Neural cell (in vitro differentiated cells): ENCODE data around the gene INPP5A. TPM values are rescaled to one million over a fixed set of nuclear protein-coding genes. Genes with fewer than 3 reads are reported as not detected.

ENCODE experiments used
- H2AFZ ChIP-seq: fragments of 200-600, 300-800 bp; sonication (generic), shearing (Covaris generic); 2 replicates; pipeline ENCODE4 v1.6.0; 2014; ENCODE audit warnings: low read depth, mild to moderate bottlenecking, antibody characterized with exemption, low read length, moderate library complexity
- H3F3A ChIP-seq: fragments of 200-600 bp; shearing (Covaris generic); 2 replicates; pipeline ENCODE4 v1.6.1; 2016; ENCODE audit warnings: mild to moderate bottlenecking, moderate library complexity, mixed read lengths, antibody characterized with exemption, low read length; ENCODE audit not compliant: insufficient read depth, poor library complexity, severe bottlenecking
- H3K27ac ChIP-seq: fragments of 200-600, 300-800 bp; sonication (generic), shearing (Covaris generic); 2 replicates; pipeline ENCODE4 v1.5.1; 2014; ENCODE audit warnings: mild to moderate bottlenecking, low read length, moderate library complexity
- H3K27me3 ChIP-seq: fragments of 300-800, 200-600 bp; sonication (generic), shearing (Covaris generic); 2 replicates; pipeline ENCODE4 v1.6.0; 2014; ENCODE audit warnings: mild to moderate bottlenecking, low read depth, low read length, moderate library complexity; ENCODE audit not compliant: insufficient read depth
- H3K36me3 ChIP-seq: fragments of 300-800, 200-600 bp; sonication (generic), shearing (Covaris generic); 2 replicates; pipeline ENCODE4 v1.5.1; 2014; ENCODE audit warnings: mild to moderate bottlenecking, antibody characterized with exemption, low read length, moderate library complexity; ENCODE audit not compliant: insufficient read depth
- H3K4me2 ChIP-seq: fragments of 300-800, 200-600 bp; sonication (generic), shearing (Covaris generic); 2 replicates; pipeline ENCODE4 v1.6.0; 2014; ENCODE audit warnings: mild to moderate bottlenecking, low read length
- H3K4me3 ChIP-seq: fragments of 300-800, 200-600 bp; sonication (generic), shearing (Covaris generic); 2 replicates; pipeline ENCODE4 v1.5.1; 2014; ENCODE audit warnings: mild to moderate bottlenecking, low read length, moderate library complexity
- H3K79me2 ChIP-seq: fragments of 200-600 bp; shearing (Covaris generic); replicated peaks from 2 replicates; pipeline ENCODE4 v1.6.0; 2014; ENCODE audit warnings: mild to moderate bottlenecking, low read length, moderate library complexity; ENCODE audit not compliant: insufficient read depth
- H3K9ac ChIP-seq: fragments of 300-800, 200-600 bp; sonication (generic), shearing (Covaris generic); 2 replicates; pipeline ENCODE4 v1.6.1; 2016; ENCODE audit warnings: mild to moderate bottlenecking, low read length, mixed read lengths
- H3K9me2 ChIP-seq: fragments of 200-600 bp; shearing (Covaris generic); 2 replicates; pipeline ENCODE4 v1.6.1; 2016; ENCODE audit warnings: mild to moderate bottlenecking, low read length, mixed read lengths; ENCODE audit not compliant: insufficient read depth
- H3K9me3 ChIP-seq: fragments of 200-600, 300-800 bp; sonication (generic), shearing (Covaris generic); 2 replicates; pipeline ENCODE4 v1.6.1; 2016; ENCODE audit warnings: mild to moderate bottlenecking, mixed run types, low read length, moderate library complexity, mixed read lengths
- H4K20me1 ChIP-seq: fragments of 200-600 bp; shearing (Covaris generic); 2 replicates; pipeline ENCODE4 v1.6.1; 2016; ENCODE audit warnings: mild to moderate bottlenecking, mixed run types; ENCODE audit not compliant: insufficient read depth
- EP300 ChIP-seq: fragments of 450-650 bp; conservative IDR thresholded peaks from 2 replicates; pipeline ENCODE4 v1.6.1; 2014; ENCODE audit warnings: antibody characterized with exemption, mild to moderate bottlenecking, moderate library complexity; ENCODE audit not compliant: poor library complexity, severe bottlenecking
- EZH2 ChIP-seq: fragments of 200-600, 300-800 bp; shearing (Covaris generic), sonication (generic); IDR thresholded peaks from 2 replicates; pipeline ENCODE4 v1.6.1; 2014; ENCODE audit warnings: antibody characterized with exemption, low read length, borderline replicate concordance, mild to moderate bottlenecking; ENCODE audit not compliant: insufficient read depth, poor library complexity, severe bottlenecking
- MXI1 ChIP-seq: fragments of 450-650 bp; conservative IDR thresholded peaks from 2 replicates; pipeline ENCODE4 v1.6.1; 2014; ENCODE audit warnings: antibody characterized with exemption, mild to moderate bottlenecking; ENCODE audit not compliant: poor library complexity, severe bottlenecking
- POLR2AphosphoS5 ChIP-seq: IDR thresholded peaks from 2 replicates; pipeline ENCODE4 v1.6.1; 2012
- RAD21 ChIP-seq: fragments of 450-650 bp; conservative IDR thresholded peaks from 2 replicates; pipeline ENCODE4 v1.6.1; 2014; ENCODE audit warnings: antibody characterized with exemption, mild to moderate bottlenecking, moderate library complexity
- REST ChIP-seq: IDR thresholded peaks from 2 replicates; pipeline ENCODE4 v1.6.1; 2012; ENCODE audit warnings: borderline replicate concordance
- SMC3 ChIP-seq: fragments of 450-650 bp; conservative IDR thresholded peaks from 2 replicates; pipeline ENCODE4 v1.6.1; 2014; ENCODE audit warnings: antibody characterized with exemption, mild to moderate bottlenecking, moderate library complexity; ENCODE audit not compliant: poor library complexity
- TAF1 ChIP-seq: IDR thresholded peaks from 2 replicates; pipeline ENCODE4 v1.6.1; 2012; ENCODE audit warnings: low read depth
- polyA plus RNA-seq: library from polyadenylated mRNA; depleted of rRNA; stranded (reverse); fragments of >200 nt; gene quantifications from 2 replicates; pipeline ENCODE4 v1.2.3, GENCODE V29; 2014
- TF ChIP-seq, protein P1 (sequence below): fragments of 450-650 bp; IDR thresholded peaks from 2 replicates; pipeline ENCODE4 v1.5.1; 2014; ENCODE audit warnings: antibody characterized with exemption, mild to moderate bottlenecking, moderate library complexity; ENCODE audit not compliant: poor library complexity, severe bottlenecking

The INPP5A gene
- polyA plus RNA-seq, 1 donor from 2014 or later = 48.8 TPM

DNA sequence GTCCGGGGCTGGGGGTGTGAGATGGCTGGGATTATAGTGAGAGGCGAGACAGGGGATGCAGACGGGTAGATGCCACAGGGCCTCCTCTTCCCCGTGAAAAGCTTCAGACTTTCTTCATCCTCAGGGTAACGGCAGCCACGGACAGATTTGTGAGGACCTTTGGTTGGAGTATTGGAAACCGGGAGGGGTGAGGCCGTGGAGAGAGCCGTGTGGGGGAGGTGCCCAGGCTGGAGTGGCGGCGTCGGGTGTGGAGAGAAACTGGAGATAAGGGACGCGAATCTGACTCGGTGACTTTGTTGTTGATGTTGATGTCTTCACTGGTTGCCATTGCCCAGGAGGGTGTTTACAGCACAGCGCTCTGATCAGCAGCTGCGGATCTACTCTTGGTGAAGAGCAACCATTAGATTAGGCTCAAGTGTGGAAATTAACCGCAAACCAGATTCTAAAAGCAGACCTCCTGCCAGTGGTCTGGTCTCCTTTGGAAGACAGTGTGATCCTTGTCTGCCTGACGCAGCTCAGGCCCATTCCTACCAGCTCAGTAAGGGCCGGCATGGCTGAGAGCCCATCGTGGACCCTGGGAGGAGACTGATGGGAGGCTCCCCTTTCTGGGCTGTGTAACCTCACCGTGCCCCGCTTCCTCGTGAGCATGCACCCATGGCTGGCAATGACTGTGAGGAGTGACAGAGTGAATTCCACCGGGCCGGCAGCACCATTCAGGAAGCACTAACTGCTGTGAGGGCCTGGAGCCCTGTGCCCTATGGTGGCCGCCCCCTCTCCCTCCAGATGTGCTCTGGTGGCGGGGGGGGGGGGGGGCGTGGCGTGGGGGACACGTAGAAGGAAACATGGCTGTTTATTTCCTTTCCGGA lies 90.3 kb downstream of the INPP5A start:
- Histone ChIP-seq H3K4me2 (no peak overlapping the region), H3K9me3 (no peaks in the 10 kb centered on the region), H3K4me3 (no peak overlapping the region), H2AFZ (no peak overlapping the region), H3K9ac (no peak overlapping the region), H3K27me3 (no peaks in the 10 kb centered on the region), H3K36me3 (no peaks in the 10 kb centered on the region), H3K79me2 (no peaks in the 10 kb centered on the region), H4K20me1 (no peaks in the 10 kb centered on the region), H3F3A (no peaks in the 10 kb centered on the region), H3K9me2 (no peaks in the 10 kb centered on the region), H3K27ac (no peak overlapping the region)
- TF ChIP-seq EZH2 (no peak), RAD21 (no peak), MXI1 (no peak), TAF1 (no peak), POLR2AphosphoS5 (no peak), EP300 (no peak), SMC3 (no peak), REST (no peak)
- TF ChIP-seq, protein P1, sequence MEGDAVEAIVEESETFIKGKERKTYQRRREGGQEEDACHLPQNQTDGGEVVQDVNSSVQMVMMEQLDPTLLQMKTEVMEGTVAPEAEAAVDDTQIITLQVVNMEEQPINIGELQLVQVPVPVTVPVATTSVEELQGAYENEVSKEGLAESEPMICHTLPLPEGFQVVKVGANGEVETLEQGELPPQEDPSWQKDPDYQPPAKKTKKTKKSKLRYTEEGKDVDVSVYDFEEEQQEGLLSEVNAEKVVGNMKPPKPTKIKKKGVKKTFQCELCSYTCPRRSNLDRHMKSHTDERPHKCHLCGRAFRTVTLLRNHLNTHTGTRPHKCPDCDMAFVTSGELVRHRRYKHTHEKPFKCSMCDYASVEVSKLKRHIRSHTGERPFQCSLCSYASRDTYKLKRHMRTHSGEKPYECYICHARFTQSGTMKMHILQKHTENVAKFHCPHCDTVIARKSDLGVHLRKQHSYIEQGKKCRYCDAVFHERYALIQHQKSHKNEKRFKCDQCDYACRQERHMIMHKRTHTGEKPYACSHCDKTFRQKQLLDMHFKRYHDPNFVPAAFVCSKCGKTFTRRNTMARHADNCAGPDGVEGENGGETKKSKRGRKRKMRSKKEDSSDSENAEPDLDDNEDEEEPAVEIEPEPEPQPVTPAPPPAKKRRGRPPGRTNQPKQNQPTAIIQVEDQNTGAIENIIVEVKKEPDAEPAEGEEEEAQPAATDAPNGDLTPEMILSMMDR = no peak

GRCh38 chr10:132628966-132629900 lies 91.6 kb downstream of the INPP5A start:
- Histone ChIP-seq H3K4me2 (no peak overlapping the region), H2AFZ (no peak overlapping the region), H3K36me3 (no peaks in the 10 kb centered on the region), H3K79me2 (no peaks in the 10 kb centered on the region), H3K9ac (no peak overlapping the region), H3K9me2 (no peaks in the 10 kb centered on the region), H3K9me3 (no peaks in the 10 kb centered on the region), H3K4me3 (no peak overlapping the region), H4K20me1 (no peaks in the 10 kb centered on the region), H3K27ac (no peak overlapping the region), H3F3A (no peaks in the 10 kb centered on the region), H3K27me3 (no peaks in the 10 kb centered on the region)
- TF ChIP-seq EZH2 (no peak), TAF1 (no peak), POLR2AphosphoS5 (no peak), SMC3 (no peak), EP300 (no peak), RAD21 (no peak), MXI1 (no peak)
- TF ChIP-seq, protein P1 = no peak
